Esophagus squamous epithelium (tissue), 5 donors: ENCODE measurements around the gene TRIM66. TPM values are rescaled to one million over a fixed set of nuclear protein-coding genes. Genes with fewer than 3 reads are reported as not detected.

Source experiments
- DNase-seq: peaks from one replicate; lab custom pipeline; 2025; lab: John Stamatoyannopoulos, UW
- H3K27ac ChIP-seq, 4 donors: fragments of 200-600 bp; sonication (generic); one replicate each; pipeline ENCODE4 v1.5.1; 2016 to 2019; ENCODE audit warnings: mild to moderate bottlenecking in 1 of 4
- H3K27me3 ChIP-seq, 4 donors: fragments of 200-600 bp; sonication (generic); 1 replicate in 3 of 4; 2 replicates in 1 of 4; pipeline versions ENCODE4 v1.5.1 to v1.6.0; 2017 to 2021; ENCODE audit warnings: antibody characterized with exemption in 1 of 4
- H3K36me3 ChIP-seq, 3 donors: fragments of 200-600 bp; sonication (generic); one replicate each; pipeline ENCODE4 v1.5.1; 2016 to 2019
- H3K4me1 ChIP-seq, 3 donors: fragments of 200-600 bp; sonication (generic); one replicate each; pipeline ENCODE4 v1.5.1; 2017 to 2019
- H3K4me3 ChIP-seq, 4 donors: fragments of 200-600 bp; sonication (generic); 1 replicate in 3 of 4; 2 replicates in 1 of 4; pipeline ENCODE4 v1.5.1; 2016 to 2019; ENCODE audit warnings: mild to moderate bottlenecking in 2 of 4, moderate library complexity in 1 of 4
- H3K9me3 ChIP-seq, 3 donors: fragments of 200-600 bp; sonication (generic); one replicate each; pipeline ENCODE4 v1.5.1; 2016 to 2019
- CTCF ChIP-seq, 6 experiments: fragments of 450-650 bp in 4 of 6; fragments of 200-600 bp in 2 of 6; sonication (generic) in 2 of 6; IDR thresholded peaks; one replicate each; pipeline ENCODE4 v1.5.1; 2016 to 2019; ENCODE audit warnings: antibody characterized with exemption in 6 of 6, mild to moderate bottlenecking in 4 of 6, moderate library complexity in 4 of 6
- POLR2A ChIP-seq, 4 donors: fragments of 450-650 bp; IDR thresholded peaks; one replicate each; pipeline ENCODE4 v1.6.1; 2017; ENCODE audit warnings: antibody characterized with exemption in 4 of 4, mild to moderate bottlenecking in 4 of 4, moderate library complexity in 3 of 4
- WGBS, 2 donors: methylation state at CpG; one replicate each; pipeline ENCODE4 v1.1.5; 2018; 5-methylcytosine and 5-hydroxymethylcytosine counted together
- intact Hi-C: fragments of 100-400 bp; cut with DNase I; formaldehyde crosslinking; loops from one replicate; pipeline ENCODE4 v1.15.0; 2022
- total RNA-seq, 4 donors: library from RNA; depleted of rRNA; stranded (reverse); fragments of >200 nt; gene quantifications; one replicate each; pipeline ENCODE4 v1.1.0, GENCODE V29; 2016
- donor health status: DM: yes; HTN: yes; CAD: no.

Gene TRIM66
- total RNA-seq, 4 donors from 2014 or later = 4.5 to 5.5 (median 4.8) TPM

- Histone ChIP-seq H3K9me3 (no peaks in the 10 kb centered on the region), H3K4me3 (no peak overlapping the region), H3K27me3 (no peaks in the 10 kb centered on the region), H3K27ac (peak overlapping the region in 3 of 4 donors; percentile 88 to 94 (median 94)), H3K4me1 (peaks cover 40 to 74% (median 46%) of the 10 kb centered on the region in 3 donors), H3K36me3 (peaks cover 0 to 42% (median 0%) of the 10 kb centered on the region in 3 donors)
- WGBS, 2 donors = 84 to 94% methylated on average over 3 to 7 of the region's 7 CpGs
- TF ChIP-seq CTCF (IDR thresholded peaks at IDR 0.05) (no peak), POLR2A (IDR thresholded peaks at IDR 0.05) (no peak)
- DNase-seq = no peak
- intact Hi-C loops = no loop called here
Measured at GRCh38 chr11:8723711-8724110, 41.2 kb upstream of the TRIM66 start.

- no peaks in the 10 kb centered on the region for H3K27me3 ChIP-seq
- H3K27ac ChIP-seq = peak overlapping the region; percentile 86 to 94 (median 91)
- peaks cover 39 to 75% (median 54%) of the 10 kb centered on the region in 3 donors for H3K4me1 ChIP-seq
- WGBS, 2 donors = 83 to 86% methylated on average over 2 to 3 of the region's 3 CpGs
- no peaks in the 10 kb centered on the region for H3K9me3 ChIP-seq
- H3K36me3 ChIP-seq = peaks cover 0 to 34% (median 0%) of the 10 kb centered on the region in 3 donors
- TF ChIP-seq POLR2A (IDR thresholded peaks at IDR 0.05) (no peak), CTCF (IDR thresholded peaks at IDR 0.05) (no peak)
- DNase-seq = no peak
- no peak overlapping the region for H3K4me3 ChIP-seq
- intact Hi-C loops = no loop called here
Measured at GRCh38 chr11:8722809-8723208, 40.3 kb upstream of the TRIM66 start.

GRCh38 chr11:8721609-8722500 is 39.4 kb upstream of the TRIM66 start:
- no peak for DNase-seq
- H3K36me3 ChIP-seq = peaks cover 0 to 39% (median 0%) of the 10 kb centered on the region in 3 donors
- peak overlapping the region; percentile 86 to 94 (median 91) for H3K27ac ChIP-seq
- no peaks in the 10 kb centered on the region for H3K27me3 ChIP-seq
- intact Hi-C loops = no loop called here
- TF ChIP-seq CTCF (IDR thresholded peaks at IDR 0.05) = no peak
- TF ChIP-seq POLR2A (IDR thresholded peaks at IDR 0.05) = no peak
- 30 to 54% methylated on average over 3 to 9 of the region's 13 CpGs for WGBS, 2 donors
- H3K4me1 ChIP-seq = peaks cover 49 to 75% (median 59%) of the 10 kb centered on the region in 3 donors
- H3K9me3 ChIP-seq = no peaks in the 10 kb centered on the region
- H3K4me3 ChIP-seq = no peak overlapping the region

- no peaks in the 10 kb centered on the region for H3K27me3 ChIP-seq
- H3K9me3 ChIP-seq = no peaks in the 10 kb centered on the region
- no peak overlapping the region for H3K4me3 ChIP-seq
- peaks cover 50 to 80% (median 66%) of the 10 kb centered on the region in 3 donors for H3K4me1 ChIP-seq
- peaks cover 0 to 41% (median 0%) of the 10 kb centered on the region in 3 donors for H3K36me3 ChIP-seq
- H3K27ac ChIP-seq = peak overlapping the region; percentile 86 to 94 (median 91)
- TF ChIP-seq CTCF (IDR thresholded peaks at IDR 0.05) = no peak
- no peak for TF ChIP-seq POLR2A (IDR thresholded peaks at IDR 0.05)
- intact Hi-C loops = no loop called here
- no peak for DNase-seq
- 39 to 40% methylated on average over 3 to 4 of the region's 5 CpGs for WGBS, 2 donors
Measured at GRCh38 chr11:8720868-8721608, 38.6 kb upstream of the TRIM66 start.
